ENCODE results near the gene TGFB1I1.
"Not testable (repeated sequence)": the region's sequence is repeated elsewhere in the genome, so short reads cannot be mapped to it uniquely, and the experiment has no call there.

TGFB1I1 gene

DNA sequence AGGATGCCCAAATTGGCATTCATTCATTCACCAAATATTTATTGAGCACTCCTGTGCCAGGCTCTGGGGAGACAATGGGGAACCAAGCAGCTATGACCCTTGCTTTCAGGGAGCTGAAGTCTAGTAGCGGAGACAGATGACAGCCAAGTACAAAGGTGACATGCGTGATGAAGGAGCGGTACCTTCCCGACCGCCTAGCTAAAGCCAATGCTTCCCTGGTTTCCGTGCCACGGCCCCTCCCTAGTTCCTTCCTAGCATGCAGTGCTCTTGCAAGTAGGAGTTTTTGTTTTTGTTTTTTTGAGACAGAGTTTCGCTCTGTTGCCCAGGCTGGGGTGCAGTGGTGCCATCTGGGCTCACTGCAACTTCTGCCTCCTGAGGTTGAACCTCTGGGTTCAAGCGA, 7.8 kb downstream of the TGFB1I1 start:
- Histone ChIP-seq H3K27me3 (no peaks in the 10 kb centered on the region), H3K4me2 (no peak overlapping the region)
- no peak for TF ChIP-seq Cebpa-rat (IDR thresholded peaks at IDR 0.05)

DNA sequence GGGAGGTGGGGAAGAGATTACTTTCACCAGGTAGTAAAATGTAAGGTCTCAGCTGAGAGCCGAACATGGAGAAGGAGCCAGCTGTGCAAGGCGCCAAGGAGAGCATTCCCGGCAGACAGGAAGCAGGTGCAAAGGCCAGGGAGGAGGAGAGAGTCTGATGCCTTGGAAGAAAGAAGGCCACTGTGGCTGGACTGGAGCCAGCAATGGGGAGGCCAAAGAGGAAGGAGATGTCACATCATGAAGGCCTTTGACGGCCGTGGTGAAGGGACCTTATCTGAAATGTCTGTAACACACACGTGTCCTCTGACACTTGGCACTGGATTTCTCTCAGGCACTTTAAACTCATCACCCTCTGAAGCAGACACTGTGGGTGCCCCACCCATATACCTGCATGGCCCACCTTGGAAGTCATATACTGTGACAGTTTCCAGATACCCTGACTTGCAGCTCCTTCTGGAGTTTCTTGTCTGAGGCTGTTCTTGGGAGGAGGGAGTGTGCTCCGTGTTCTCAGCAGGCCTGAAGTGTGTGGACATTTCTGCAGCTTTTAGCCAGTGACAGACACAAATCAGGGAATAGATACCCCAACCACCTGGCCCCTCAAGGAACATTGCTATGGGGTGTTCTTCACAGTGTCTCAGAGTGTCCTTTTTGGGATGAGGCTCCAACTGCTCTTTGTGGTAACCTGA, 9.0 kb downstream of the TGFB1I1 start:
- Histone ChIP-seq H3K27me3 (peaks cover 0 to 5% (median 0%) of the 10 kb centered on the region in 11 experiments; a peak in 3 of 22 replicates), H3K36me3 (no peaks in the 10 kb centered on the region), H3K27ac (no peak overlapping the region), H3K9me3 (replicated peaks in 1 of 11) (no peaks in the 10 kb centered on the region), H4K20me1 (peaks cover 0 to 9% (median 0%) of the 10 kb centered on the region in 11 experiments; a peak in 2 of 22 replicates), H3K4me2 (peak overlapping the region; percentile 13 to 52 (median 25); a peak in 19 of 22 replicates), H3K4me3 (no peak overlapping the region), H3K9ac (no peak overlapping the region), H3K4me1 (peaks cover 25 to 52% (median 38%) of the 10 kb centered on the region in 10 experiments)
- TF ChIP-seq Cebpa-rat (IDR thresholded peaks at IDR 0.05), result no peak

More for the DNA sequence above, 7.8 kb downstream of the TGFB1I1 start:
- Histone ChIP-seq H4K20me1 (peaks cover 0 to 4% (median 0%) of the 10 kb centered on the region in 11 experiments; a peak in 1 of 22 replicates), H3K9ac (no peak overlapping the region), H3K36me3 (peaks cover 0 to 3% (median 0%) of the 10 kb centered on the region in 11 experiments; a peak in 4 of 22 replicates), H3K27ac (no peak overlapping the region), H3K9me3 (replicated peaks in 1 of 11) (no peaks in the 10 kb centered on the region), H3K4me1 (peaks cover 31 to 48% (median 41%) of the 10 kb centered on the region in 10 experiments), H3K4me3 (no peak overlapping the region)

DNA sequence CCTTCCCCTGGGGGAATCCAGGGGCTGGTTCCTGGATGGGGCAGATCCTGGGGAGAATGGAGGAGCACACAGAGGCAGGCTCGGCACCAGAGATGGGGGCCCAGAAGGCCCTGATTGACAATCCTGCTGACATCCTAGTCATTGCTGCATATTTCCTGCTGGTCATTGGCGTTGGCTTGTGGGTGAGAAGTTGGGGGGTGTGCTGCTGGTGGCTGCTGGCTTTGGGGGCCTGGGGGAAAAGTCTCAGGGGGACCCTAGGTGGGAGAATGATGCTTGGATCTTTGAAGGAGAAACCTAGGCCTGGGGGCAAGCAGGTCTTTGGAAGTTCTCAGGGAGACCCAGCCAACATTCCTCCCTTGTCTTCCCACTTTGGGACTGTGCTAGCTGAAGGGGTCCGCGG, 11.1 kb downstream of the TGFB1I1 start, which contains the start of gene SLC5A2:
TSS of gene SLC5A2 (plus strand) at position 43 of the 400 bp plus-strand sequence. CDS start at position 57, 14 bp downstream.
- H3K4me2 ChIP-seq, result no peak within 1 kb of the TSS
- H3K36me3 ChIP-seq, result no peaks in the 10 kb centered on the region
- H3K9ac ChIP-seq, result no peak within 1 kb of the TSS
- no peak within 1 kb of the TSS for H3K4me3 ChIP-seq
- peaks cover 0 to 23% (median 8%) of the 10 kb centered on the region in 11 experiments; a peak in 11 of 22 replicates for H3K27me3 ChIP-seq
- H3K9me3 ChIP-seq (replicated peaks in 1 of 11), result no peaks in the 10 kb centered on the region
- H3K27ac ChIP-seq, result no peak within 1 kb of the TSS
- H4K20me1 ChIP-seq, result peaks cover 0 to 10% (median 0%) of the 10 kb centered on the region in 11 experiments; a peak in 5 of 22 replicates
- TF ChIP-seq Cebpa-rat (IDR thresholded peaks at IDR 0.05), result no peak
- peaks cover 23 to 56% (median 36%) of the 10 kb centered on the region in 10 experiments for H3K4me1 ChIP-seq

DNA sequence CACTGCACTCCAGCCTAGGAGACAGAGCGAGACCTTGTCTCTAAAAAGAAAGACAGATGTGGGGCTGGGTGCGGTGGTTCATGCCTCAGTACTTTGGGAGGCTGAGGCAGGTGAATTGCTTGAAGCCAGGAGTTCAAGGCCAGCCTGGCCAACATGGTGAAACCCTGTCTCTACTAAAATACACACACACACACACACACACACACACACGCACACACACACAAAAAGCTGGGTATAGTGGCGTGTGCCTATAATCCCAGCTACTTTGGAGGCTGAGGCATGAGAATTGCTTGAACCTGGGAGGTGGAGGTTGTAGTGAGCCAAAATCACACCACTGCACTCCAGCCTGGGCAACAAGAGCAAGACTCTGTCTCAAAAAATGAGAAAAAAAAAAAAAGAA, 12.1 kb downstream of the TGFB1I1 start:
- H3K27ac ChIP-seq; H3K4me3 ChIP-seq; H3K9ac ChIP-seq; H3K9me3 ChIP-seq (replicated peaks in 1 of 11); H3K36me3 ChIP-seq: not testable (repeated sequence)
- Histone ChIP-seq H3K4me2 (peak overlapping the region in 2 of 11 experiments; percentile 50; a peak in 2 of 22 replicates), H3K27me3 (peaks cover 0 to 23% (median 8%) of the 10 kb centered on the region in 11 experiments; a peak in 11 of 22 replicates), H4K20me1 (peaks cover 0 to 20% (median 2%) of the 10 kb centered on the region in 11 experiments; a peak in 8 of 22 replicates), H3K4me1 (peaks cover 27 to 53% (median 39%) of the 10 kb centered on the region in 10 experiments)

DNA sequence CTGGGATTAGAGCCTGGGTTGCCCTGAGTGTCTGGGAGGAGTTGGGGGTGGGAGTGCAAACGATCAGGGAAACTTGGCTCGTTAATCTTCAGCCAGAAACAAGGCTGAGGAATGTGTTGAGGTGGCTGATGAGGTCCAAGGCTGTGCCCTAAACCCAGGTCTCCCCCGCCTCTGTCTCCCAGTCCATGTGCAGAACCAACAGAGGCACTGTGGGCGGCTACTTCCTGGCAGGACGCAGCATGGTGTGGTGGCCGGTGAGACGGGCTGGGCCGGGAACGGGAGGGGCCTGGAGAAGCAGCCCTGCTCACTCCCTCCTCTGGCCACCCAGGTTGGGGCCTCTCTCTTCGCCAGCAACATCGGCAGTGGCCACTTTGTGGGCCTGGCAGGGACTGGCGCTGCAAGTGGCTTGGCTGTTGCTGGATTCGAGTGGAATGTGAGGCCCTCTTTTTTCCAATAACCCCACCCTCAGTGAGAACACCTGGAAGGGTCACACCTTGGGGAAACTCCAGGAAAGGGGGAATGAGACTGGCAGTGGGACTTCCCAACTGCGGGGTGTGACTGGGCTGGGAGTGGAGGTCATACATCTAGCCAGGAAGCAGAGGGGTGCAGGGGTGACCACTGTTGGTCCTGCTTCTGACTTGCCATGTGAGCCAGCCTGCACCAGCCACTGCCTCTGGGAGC, 12.7 kb downstream of the TGFB1I1 start:
- peaks cover 0 to 26% (median 5%) of the 10 kb centered on the region in 11 experiments; a peak in 8 of 22 replicates for H4K20me1 ChIP-seq
- H3K4me3 ChIP-seq, result no peak overlapping the region
- no peaks in the 10 kb centered on the region for H3K9me3 ChIP-seq (replicated peaks in 1 of 11)
- peak overlapping the region in 9 of 11 experiments; percentile 1 to 59 (median 24); a peak in 10 of 22 replicates for H3K4me2 ChIP-seq
- H3K4me1 ChIP-seq, result peaks cover 27 to 51% (median 39%) of the 10 kb centered on the region in 10 experiments
- H3K27ac ChIP-seq, result no peak overlapping the region
- peaks cover 0 to 9% (median under 1%) of the 10 kb centered on the region in 11 experiments; a peak in 7 of 22 replicates for H3K36me3 ChIP-seq
- peaks cover 0 to 23% (median 8%) of the 10 kb centered on the region in 11 experiments; a peak in 11 of 22 replicates for H3K27me3 ChIP-seq
- TF ChIP-seq Cebpa-rat (IDR thresholded peaks at IDR 0.05), result no peak
- no peak overlapping the region for H3K9ac ChIP-seq

DNA sequence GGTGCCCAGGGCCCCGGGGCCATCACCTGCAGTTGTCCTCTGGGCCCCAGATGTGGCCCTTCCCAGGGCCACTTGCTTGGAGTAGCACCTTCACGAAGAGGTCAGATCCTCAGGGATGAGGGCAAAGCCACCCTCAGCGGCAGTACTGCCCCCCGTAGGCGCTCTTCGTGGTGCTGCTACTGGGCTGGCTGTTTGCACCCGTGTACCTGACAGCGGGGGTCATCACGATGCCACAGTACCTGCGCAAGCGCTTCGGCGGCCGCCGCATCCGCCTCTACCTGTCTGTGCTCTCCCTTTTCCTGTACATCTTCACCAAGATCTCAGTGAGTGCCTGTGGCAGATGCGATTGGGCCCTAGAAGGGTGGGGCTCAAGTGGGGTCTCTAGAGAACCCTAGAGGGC, 13.6 kb downstream of the TGFB1I1 start:
- Histone ChIP-seq H3K9me3 (replicated peaks in 1 of 11) (no peaks in the 10 kb centered on the region), H3K27me3 (peaks cover 0 to 23% (median 8%) of the 10 kb centered on the region in 11 experiments; a peak in 11 of 22 replicates), H3K4me1 (peaks cover 29 to 51% (median 42%) of the 10 kb centered on the region in 10 experiments), H3K4me2 (peak overlapping the region in 4 of 11 experiments; percentile 4 to 12 (median 8); a peak in 3 of 22 replicates), H3K36me3 (peaks cover 0 to 16% (median 10%) of the 10 kb centered on the region in 11 experiments; a peak in 15 of 22 replicates), H4K20me1 (peaks cover 0 to 35% (median 7%) of the 10 kb centered on the region in 11 experiments; a peak in 9 of 22 replicates), H3K4me3 (no peak overlapping the region), H3K9ac (no peak overlapping the region), H3K27ac (no peak overlapping the region)
- TF ChIP-seq Cebpa-rat (IDR thresholded peaks at IDR 0.05), result no peak

DNA sequence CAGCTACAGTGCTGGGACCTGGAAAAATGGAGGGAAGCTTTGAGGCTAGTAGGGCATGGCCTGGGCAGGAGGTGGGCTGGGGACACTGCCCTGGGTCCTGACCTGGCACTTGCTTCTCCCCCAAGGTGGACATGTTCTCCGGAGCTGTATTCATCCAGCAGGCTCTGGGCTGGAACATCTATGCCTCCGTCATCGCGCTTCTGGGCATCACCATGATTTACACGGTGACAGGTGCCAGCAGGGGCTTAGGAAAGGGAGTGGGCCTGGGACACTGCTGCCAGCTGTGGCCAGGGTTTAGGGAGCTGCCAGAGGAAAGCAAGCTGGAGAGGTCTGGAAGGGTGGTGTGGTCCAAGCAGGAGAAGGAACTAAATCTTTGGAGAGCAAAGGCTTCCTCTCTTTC, 14.1 kb downstream of the TGFB1I1 start:
- Histone ChIP-seq H3K4me3 (no peak overlapping the region), H3K4me1 (peaks cover 25 to 51% (median 42%) of the 10 kb centered on the region in 10 experiments)
- TF ChIP-seq Cebpa-rat (IDR thresholded peaks at IDR 0.05), result no peak

DNA sequence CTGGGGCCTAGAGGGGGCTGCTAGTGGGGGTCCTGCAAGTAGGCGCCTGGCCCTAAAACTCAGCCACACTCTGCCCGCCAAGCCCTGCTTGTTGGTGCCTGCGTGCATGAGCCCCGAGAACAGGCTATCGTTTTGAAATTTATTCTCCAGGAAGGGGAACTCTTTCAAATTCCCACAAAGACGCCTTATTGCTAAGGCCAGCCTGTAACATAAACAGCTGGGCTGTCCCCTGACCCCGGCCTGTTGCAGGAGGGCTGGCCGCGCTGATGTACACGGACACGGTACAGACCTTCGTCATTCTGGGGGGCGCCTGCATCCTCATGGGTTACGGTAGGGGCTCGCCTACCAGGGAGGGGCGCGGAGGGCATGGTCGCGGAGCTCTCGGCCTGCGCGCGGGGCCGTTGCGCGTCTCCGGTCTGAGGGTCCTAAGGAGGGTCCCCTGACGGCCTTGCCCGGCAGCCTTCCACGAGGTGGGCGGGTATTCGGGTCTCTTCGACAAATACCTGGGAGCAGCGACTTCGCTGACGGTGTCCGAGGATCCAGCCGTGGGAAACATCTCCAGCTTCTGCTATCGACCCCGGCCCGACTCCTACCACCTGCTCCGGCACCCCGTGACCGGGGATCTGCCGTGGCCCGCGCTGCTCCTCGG, 15.2 kb downstream of the TGFB1I1 start:
- H3K4me2 ChIP-seq, result peak overlapping the region; percentile 91 to 100 (median 99)

More for the DNA sequence above, 14.1 kb downstream of the TGFB1I1 start:
- no peak overlapping the region for H3K9ac ChIP-seq
- peaks cover 0 to 20% (median 14%) of the 10 kb centered on the region in 11 experiments; a peak in 15 of 22 replicates for H3K36me3 ChIP-seq
- H3K27me3 ChIP-seq, result peaks cover 0 to 23% (median 8%) of the 10 kb centered on the region in 11 experiments; a peak in 11 of 22 replicates
- peaks cover 0 to 40% (median 7%) of the 10 kb centered on the region in 11 experiments; a peak in 9 of 22 replicates for H4K20me1 ChIP-seq
- H3K9me3 ChIP-seq (replicated peaks in 1 of 11), result no peaks in the 10 kb centered on the region
- peak overlapping the region in 6 of 11 experiments; percentile 91 to 100 (median 98); a peak in 8 of 22 replicates for H3K4me2 ChIP-seq
- H3K27ac ChIP-seq, result no peak overlapping the region

More for the DNA sequence above, 15.2 kb downstream of the TGFB1I1 start:
- no peak for TF ChIP-seq Cebpa-rat (IDR thresholded peaks at IDR 0.05)
- Histone ChIP-seq H3K9me3 (replicated peaks in 1 of 11) (no peaks in the 10 kb centered on the region), H3K4me3 (peak overlapping the region; percentile 58 to 75 (median 66)), H3K36me3 (peaks cover 8 to 32% (median 23%) of the 10 kb centered on the region in 11 experiments), H3K27me3 (peaks cover 0 to 23% (median 8%) of the 10 kb centered on the region in 11 experiments; a peak in 11 of 22 replicates), H3K9ac (peak overlapping the region; percentile 38 to 71 (median 60); a peak in 21 of 22 replicates), H4K20me1 (peaks cover 0 to 49% (median 7%) of the 10 kb centered on the region in 11 experiments; a peak in 9 of 22 replicates), H3K4me1 (peaks cover 21 to 51% (median 40%) of the 10 kb centered on the region in 10 experiments), H3K27ac (peak overlapping the region in 1 of 11 experiments; percentile 23; a peak in 1 of 22 replicates)

Measured in BLaER1 treated with 17β-estradiol and CSF1 and Interleukin-3, amounts not matched to agents 10 nM and 100 nM (cell line).